Endodermal cell (in vitro differentiated cells): ENCODE measurements around the gene TGFBR3L. TPM values are rescaled to one million over a fixed set of nuclear protein-coding genes. Genes with fewer than 3 reads are reported as not detected.

ENCODE experiments used
- DNase-seq: peaks from one replicate; pipeline ENCODE4 v3.0.0-alpha.2; 2017
- H3K27ac ChIP-seq: 2 replicates; pipeline ENCODE4 v1.5.1; 2013; ENCODE audit warnings: mild to moderate bottlenecking, low read depth, low read length, moderate library complexity
- H3K27me3 ChIP-seq: 2 replicates; pipeline ENCODE4 v1.6.1; 2013; ENCODE audit warnings: mild to moderate bottlenecking, low read length, moderate library complexity; ENCODE audit not compliant: insufficient read depth, control insufficient read depth, poor library complexity, severe bottlenecking
- H3K36me3 ChIP-seq: 2 replicates; pipeline ENCODE4 v1.7.0; 2013; ENCODE audit warnings: mild to moderate bottlenecking, low read length, moderate library complexity; ENCODE audit not compliant: control insufficient read depth, insufficient read depth
- H3K4me1 ChIP-seq: one replicate; pipeline ENCODE4 v1.7.0; 2013; ENCODE audit warnings: low read length; ENCODE audit not compliant: control insufficient read depth, insufficient read depth
- H3K4me3 ChIP-seq: 2 replicates; pipeline ENCODE4 v1.5.1; 2013; ENCODE audit warnings: mild to moderate bottlenecking, low read length, moderate library complexity
- H3K9ac ChIP-seq: 2 replicates; pipeline ENCODE4 v1.6.1; 2013; ENCODE audit warnings: mild to moderate bottlenecking, low read length, moderate library complexity; ENCODE audit not compliant: poor library complexity, severe bottlenecking; ENCODE audit errors: extremely low read depth
- H3K9me3 ChIP-seq: 2 replicates; pipeline ENCODE4 v1.6.1; 2013; ENCODE audit warnings: mild to moderate bottlenecking, low read length, moderate library complexity; ENCODE audit not compliant: control insufficient read depth
- H3K27ac Mint-ChIP-seq: 2 replicates; pipeline ENCODE4 v1.8.0; 2020; ENCODE audit warnings: mixed read lengths
- H3K27me3 Mint-ChIP-seq: 2 replicates; pipeline ENCODE4 v1.8.0; 2021; ENCODE audit warnings: mild to moderate bottlenecking, mixed read lengths; ENCODE audit not compliant: insufficient read depth
- H3K36me3 Mint-ChIP-seq: 2 replicates; pipeline ENCODE4 v1.8.0; 2020; ENCODE audit warnings: low read depth, mixed read lengths
- H3K4me1 Mint-ChIP-seq: 2 replicates; pipeline ENCODE4 v1.8.0; 2020; ENCODE audit warnings: mixed read lengths
- H3K4me3 Mint-ChIP-seq: 2 replicates; pipeline ENCODE4 v1.8.0; 2020; ENCODE audit warnings: mild to moderate bottlenecking, moderate library complexity, mixed read lengths
- H3K9me3 Mint-ChIP-seq: 2 replicates; pipeline ENCODE4 v1.8.0; 2020; ENCODE audit warnings: mild to moderate bottlenecking, mixed read lengths
- CTCF ChIP-seq: fragments of 200-600 bp; sonication (generic); conservative IDR thresholded peaks from 2 replicates; pipeline ENCODE4 v1.5.0; 2021; ENCODE audit warnings: antibody characterized with exemption, mild to moderate bottlenecking
- WGBS, 2 experiments: methylation state at CpG; one replicate each; pipeline versions ENCODE4 v1.1.5 to v1.1.7; 2013; ENCODE audit warnings: missing lambda C conversion rate in 2 of 2, mixed read lengths in 1 of 2; ENCODE audit not compliant: insufficient coverage in 1 of 2, insufficient read length in 1 of 2; 5-methylcytosine and 5-hydroxymethylcytosine counted together
- total RNA-seq, 2 donors: library from RNA; stranded (reverse); fragmentation: NEBNext Ultra II Directional in 1 of 2; extraction: Animal tissue kit (Norgen Biotek cat#: 25700) in 1 of 2; gene quantifications; 2 replicates in 1 of 2; 3 replicates in 1 of 2; pipeline ENCODE4 v1.2.1, GENCODE V29; 2021

TGFBR3L gene
- total RNA-seq, 2 donors from 2014 or later, result 0.84 to 2.2 TPM

GRCh38 chr19:7910321-7911161 is 4.1 kb upstream of the TGFBR3L start:
- peaks cover 2% of the 10 kb centered on the region for H3K4me1 Mint-ChIP-seq
- WGBS, 2 experiments, result 96 to 97% methylated on average over 35 to 54 of the region's 54 CpGs
- no peak for TF ChIP-seq CTCF

DNA sequence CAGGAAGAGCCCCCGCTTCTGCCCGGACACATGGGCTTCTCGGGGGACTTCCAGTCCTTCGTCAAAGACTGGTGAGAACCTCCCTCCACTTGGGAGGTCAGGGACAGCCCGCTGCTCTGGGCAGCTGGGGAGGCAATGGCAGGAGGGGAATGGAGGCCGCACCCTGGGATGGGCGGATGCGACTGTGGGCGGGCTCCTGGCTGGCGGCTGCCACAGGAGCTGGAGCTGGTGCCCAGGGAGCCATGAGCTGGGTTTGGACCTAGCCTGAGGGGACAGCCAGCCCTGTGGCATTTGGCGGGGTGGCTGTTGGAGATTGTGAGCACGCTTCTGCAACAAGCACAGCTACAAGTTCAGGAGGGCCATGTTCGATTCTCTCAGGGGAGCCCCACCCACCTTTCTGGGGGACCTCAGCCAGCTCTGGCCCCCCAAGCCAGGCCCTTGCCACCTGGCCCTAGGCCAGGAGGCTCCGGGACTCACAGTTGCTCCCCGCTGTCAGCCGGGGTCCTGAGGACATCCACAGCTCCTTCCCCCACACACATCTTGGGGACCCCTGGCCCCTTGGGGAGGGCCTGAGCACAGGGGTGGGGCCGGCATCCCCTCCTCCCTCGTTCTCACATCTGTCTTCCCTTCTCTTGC is 3.0 kb upstream of the TGFBR3L start:
- H3K27ac Mint-ChIP-seq, result no peak overlapping the region
- no peak overlapping the region for H3K4me3 Mint-ChIP-seq
- WGBS, 2 experiments, result 97% methylated on average over 13 to 18 of the region's 18 CpGs

More at GRCh38 chr19:7910321-7911161, 4.1 kb upstream of the TGFBR3L start:
- no peaks in the 10 kb centered on the region for H3K9me3 ChIP-seq
- no peak overlapping the region for H3K27ac Mint-ChIP-seq
- peaks cover 10% of the 10 kb centered on the region for H3K27me3 ChIP-seq
- peaks cover 20% of the 10 kb centered on the region for H3K36me3 Mint-ChIP-seq
- no peaks in the 10 kb centered on the region for H3K9me3 Mint-ChIP-seq
- no peak for DNase-seq
- H3K4me1 ChIP-seq, result no peaks in the 10 kb centered on the region
- H3K4me3 ChIP-seq, result no peak overlapping the region
- no peak overlapping the region for H3K9ac ChIP-seq
- H3K4me3 Mint-ChIP-seq, result no peak overlapping the region
- H3K36me3 ChIP-seq, result peaks cover 30% of the 10 kb centered on the region
- peaks cover 15% of the 10 kb centered on the region for H3K27me3 Mint-ChIP-seq
- H3K27ac ChIP-seq, result no peak overlapping the region

More for the DNA sequence above, 3.0 kb upstream of the TGFBR3L start:
- Histone ChIP-seq H3K9ac (no peak overlapping the region), H3K4me3 (no peak overlapping the region), H3K27me3 (peaks cover 20% of the 10 kb centered on the region), H3K36me3 (peaks cover 22% of the 10 kb centered on the region), H3K9me3 (no peaks in the 10 kb centered on the region), H3K4me1 (no peaks in the 10 kb centered on the region), H3K27ac (no peak overlapping the region)
- Mint-ChIP-seq H3K36me3 (peaks cover 17% of the 10 kb centered on the region), H3K27me3 (peaks cover 24% of the 10 kb centered on the region), H3K4me1 (no peaks in the 10 kb centered on the region), H3K9me3 (no peaks in the 10 kb centered on the region)
- TF ChIP-seq CTCF, result no peak
- no peak for DNase-seq
